GM12892 (cell line): ENCODE measurements around the gene LIF.

Experiments
- POLR2A ChIP-seq: IDR thresholded peaks from 2 replicates; pipeline ENCODE4 v1.6.1; 2011; ENCODE audit warnings: low read depth, low read length, control low read depth
- TAF1 ChIP-seq: IDR thresholded peaks from 2 replicates; pipeline ENCODE4 v1.6.1; 2011; ENCODE audit warnings: low read depth, mild to moderate bottlenecking, control low read depth, low read length, borderline replicate concordance

DNA sequence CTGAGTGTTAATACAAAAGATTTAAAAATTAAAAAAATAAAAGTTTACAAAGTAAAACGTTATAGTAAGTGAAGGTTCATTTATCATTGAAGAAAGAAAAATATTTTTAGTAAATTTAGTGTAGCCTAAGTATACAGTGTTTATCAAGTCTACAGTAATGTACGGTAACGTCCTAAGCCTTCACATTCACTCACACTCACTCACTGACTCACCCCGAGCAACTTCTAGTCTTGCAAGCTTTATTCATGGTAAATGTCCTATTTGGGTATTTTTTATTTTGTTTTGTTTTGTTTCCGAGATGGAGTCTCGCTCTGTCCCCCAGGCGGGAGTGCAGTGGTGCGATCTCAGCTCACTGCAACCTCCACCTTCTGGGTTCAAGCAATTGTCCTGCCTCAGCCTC, 33.9 kb upstream of the LIF start:
- TF ChIP-seq TAF1 (no peak), POLR2A (no peak)
